ENCODE data around the gene RAI1.

Gene RAI1

GRCh38 chr17:17708816-17709215, 27.6 kb downstream of the RAI1 start:
- no peak for DNase-seq (ENCODE audit: low read depth)
- H3K4me3 ChIP-seq (ENCODE audit: low read length) = no peak overlapping the region
- TF ChIP-seq CTCF (conservative IDR thresholded peaks at IDR 0.05; ENCODE audit: low read depth, low read length) = no peak

GRCh38 chr17:17709815-17710321, 28.6 kb downstream of the RAI1 start:
- H3K4me3 ChIP-seq (ENCODE audit: low read length) = no peak overlapping the region
- no peak for DNase-seq (ENCODE audit: low read depth)
- no peak for TF ChIP-seq CTCF (conservative IDR thresholded peaks at IDR 0.05; ENCODE audit: low read depth, low read length)

- no peak for TF ChIP-seq CTCF (conservative IDR thresholded peaks at IDR 0.05; ENCODE audit: low read depth, low read length)
- DNase-seq (ENCODE audit: low read depth) = no peak
- no peak overlapping the region for H3K4me3 ChIP-seq (ENCODE audit: low read length)
Observed at GRCh38 chr17:17710355-17710727, 29.1 kb downstream of the RAI1 start.

GRCh38 chr17:17710728-17711541, 29.7 kb downstream of the RAI1 start:
- no peak overlapping the region for H3K4me3 ChIP-seq (ENCODE audit: low read length)
- no peak for TF ChIP-seq CTCF (conservative IDR thresholded peaks at IDR 0.05; ENCODE audit: low read depth, low read length)
- peak; percentile 98 for DNase-seq (ENCODE audit: low read depth)

GRCh38 chr17:17711641-17712162, 30.4 kb downstream of the RAI1 start:
- TF ChIP-seq CTCF (conservative IDR thresholded peaks at IDR 0.05; ENCODE audit: low read depth, low read length) = no peak
- DNase-seq (ENCODE audit: low read depth) = no peak
- H3K4me3 ChIP-seq (ENCODE audit: low read length) = no peak overlapping the region

- DNase-seq (ENCODE audit: low read depth) = peak; percentile 81
- TF ChIP-seq CTCF (conservative IDR thresholded peaks at IDR 0.05; ENCODE audit: low read depth, low read length) = no peak
- no peak overlapping the region for H3K4me3 ChIP-seq (ENCODE audit: low read length)
Observed at GRCh38 chr17:17712268-17712924, 31.1 kb downstream of the RAI1 start.
